ENCODE measurements around the gene CD52.

Gene CD52

DNA sequence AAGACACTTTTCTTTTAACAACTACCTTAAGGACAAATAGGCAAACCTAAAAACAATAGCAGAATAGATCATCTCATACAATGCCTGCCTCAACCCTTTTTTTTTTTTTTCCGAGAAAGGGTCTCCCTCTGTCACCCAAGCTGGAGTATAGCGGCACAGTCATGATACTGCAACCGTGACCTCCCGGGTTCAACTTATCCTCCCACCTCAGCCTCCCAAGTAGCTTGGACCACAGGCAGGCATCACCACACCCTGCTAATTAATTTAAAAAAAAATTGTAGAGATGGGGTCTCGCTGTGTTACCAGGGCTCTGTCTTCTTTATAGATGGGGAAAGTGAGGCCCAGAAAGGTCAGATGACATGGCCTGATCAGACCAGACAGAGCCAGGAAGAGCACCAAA, 29.9 kb upstream of the CD52 start:
- Histone ChIP-seq H3K27ac (no peak overlapping the region), H3K4me2 (ENCODE audit: low read length) (no peak overlapping the region), H3K79me2 (no peaks in the 10 kb centered on the region), H3K4me1 (no peaks in the 10 kb centered on the region), H3K27me3 (ENCODE audit: control insufficient read depth, insufficient read depth, low read length) (no peaks in the 10 kb centered on the region), H3K9ac (no peak overlapping the region), H3K36me3 (ENCODE audit: control insufficient read depth, insufficient read depth, low read length) (no peaks in the 10 kb centered on the region), H3K9me3 (ENCODE audit: control insufficient read depth, low read length) (no peaks in the 10 kb centered on the region), H2AFZ (no peak overlapping the region), H3K4me3 (ENCODE audit: low read depth, low read length) (no peak overlapping the region)
- no peak for TF ChIP-seq CTCF (IDR thresholded peaks at IDR 0.05)

DNA sequence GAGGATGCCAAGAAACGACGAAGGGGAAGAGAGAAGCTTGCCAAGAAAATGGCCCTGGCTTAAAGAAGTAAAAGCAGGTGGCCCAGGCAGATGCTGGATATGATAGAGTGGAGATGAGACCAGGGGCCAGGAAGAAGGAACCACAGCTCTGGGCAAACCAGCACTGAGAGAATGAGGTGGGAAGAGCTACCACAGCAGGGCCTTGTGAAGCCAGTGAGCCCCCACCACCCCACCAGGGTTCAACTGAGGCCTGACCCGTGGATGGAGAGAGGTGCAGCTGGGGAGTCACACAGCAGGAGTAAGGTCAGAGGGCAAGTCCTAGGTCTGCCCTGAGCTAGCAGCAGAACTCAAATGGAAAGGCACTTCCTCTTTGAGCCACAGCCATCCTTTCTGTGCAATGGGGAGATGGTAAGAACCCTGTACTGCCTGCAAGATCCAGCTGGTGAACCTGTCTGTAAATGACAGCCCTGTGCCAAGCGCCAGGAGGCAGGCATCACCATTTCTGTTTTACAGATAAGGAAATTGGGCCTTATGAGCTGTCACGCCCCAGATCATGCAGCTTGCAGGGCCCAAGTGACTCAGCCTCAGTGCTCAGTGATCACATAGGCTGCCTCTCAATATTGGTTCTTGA, 29.3 kb upstream of the CD52 start:
- no peak for TF ChIP-seq CTCF (IDR thresholded peaks at IDR 0.05)
- H3K36me3 ChIP-seq (ENCODE audit: control insufficient read depth, insufficient read depth, low read length) = no peaks in the 10 kb centered on the region
- no peak overlapping the region for H3K9ac ChIP-seq
- H3K9me3 ChIP-seq (ENCODE audit: control insufficient read depth, low read length) = no peaks in the 10 kb centered on the region
- H3K27ac ChIP-seq = no peak overlapping the region
- no peaks in the 10 kb centered on the region for H3K27me3 ChIP-seq (ENCODE audit: control insufficient read depth, insufficient read depth, low read length)
- H3K4me3 ChIP-seq (ENCODE audit: low read depth, low read length) = no peak overlapping the region
- no peaks in the 10 kb centered on the region for H3K4me1 ChIP-seq
- no peak overlapping the region for H2AFZ ChIP-seq
- H3K4me2 ChIP-seq (ENCODE audit: low read length) = no peak overlapping the region
- H3K79me2 ChIP-seq = no peaks in the 10 kb centered on the region

GRCh38 chr1:26289158-26290059, 28.3 kb upstream of the CD52 start:
- H3K4me1 ChIP-seq = no peaks in the 10 kb centered on the region

DNA sequence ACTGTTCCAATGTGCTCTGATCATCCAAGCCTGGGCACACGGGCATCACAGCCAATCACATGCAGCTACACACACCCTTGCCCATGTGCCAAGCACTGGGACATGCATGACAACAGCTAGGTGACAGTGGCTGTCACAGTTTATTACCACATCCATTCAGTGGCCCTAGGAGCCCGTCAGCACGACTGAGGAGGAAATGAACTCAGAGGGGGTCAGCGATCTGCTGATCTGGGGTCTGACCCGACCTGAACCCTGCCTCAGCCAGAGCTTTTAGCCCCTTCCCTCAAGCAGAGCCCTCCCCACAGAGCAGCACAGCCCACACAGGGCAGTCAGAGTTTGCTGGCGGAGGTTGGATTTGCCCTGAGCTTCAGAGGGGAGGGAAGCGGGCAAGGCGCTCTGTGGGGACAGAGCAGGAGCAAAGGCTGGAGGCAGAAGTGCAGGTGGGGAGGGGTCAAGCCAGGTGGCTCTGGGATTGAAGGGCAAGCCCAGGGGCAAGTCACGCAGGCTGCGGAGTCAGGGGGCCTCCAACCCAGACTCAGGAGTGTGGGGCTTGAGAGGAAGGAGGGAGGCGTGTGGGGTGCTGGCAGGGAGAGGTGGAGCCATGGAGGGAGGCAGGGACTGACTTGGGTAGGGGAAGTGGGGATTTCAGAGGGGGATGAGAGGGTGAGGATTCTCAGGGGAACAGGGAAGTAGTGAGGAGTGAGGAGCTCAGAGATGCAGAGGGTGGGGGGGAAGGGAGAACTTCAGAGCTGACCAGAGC, 27.5 kb upstream of the CD52 start:
- Histone ChIP-seq H3K4me3 (ENCODE audit: low read depth, low read length) (no peak overlapping the region), H3K27me3 (ENCODE audit: control insufficient read depth, insufficient read depth, low read length) (no peaks in the 10 kb centered on the region), H3K4me2 (ENCODE audit: low read length) (no peak overlapping the region), H3K9me3 (ENCODE audit: control insufficient read depth, low read length) (no peaks in the 10 kb centered on the region), H3K9ac (no peak overlapping the region), H3K27ac (no peak overlapping the region), H3K36me3 (ENCODE audit: control insufficient read depth, insufficient read depth, low read length) (no peaks in the 10 kb centered on the region), H3K4me1 (no peaks in the 10 kb centered on the region), H3K79me2 (no peaks in the 10 kb centered on the region), H2AFZ (no peak overlapping the region)
- no peak for TF ChIP-seq CTCF (IDR thresholded peaks at IDR 0.05)

More at GRCh38 chr1:26289158-26290059, 28.3 kb upstream of the CD52 start:
- no peaks in the 10 kb centered on the region for H3K9me3 ChIP-seq (ENCODE audit: control insufficient read depth, low read length)
- H3K9ac ChIP-seq = no peak overlapping the region
- TF ChIP-seq CTCF (IDR thresholded peaks at IDR 0.05) = no peak
- H3K36me3 ChIP-seq (ENCODE audit: control insufficient read depth, insufficient read depth, low read length) = no peaks in the 10 kb centered on the region
- H3K4me2 ChIP-seq (ENCODE audit: low read length) = no peak overlapping the region
- H3K27me3 ChIP-seq (ENCODE audit: control insufficient read depth, insufficient read depth, low read length) = no peaks in the 10 kb centered on the region
- no peak overlapping the region for H3K27ac ChIP-seq
- no peaks in the 10 kb centered on the region for H3K79me2 ChIP-seq
- no peak overlapping the region for H3K4me3 ChIP-seq (ENCODE audit: low read depth, low read length)
- no peak overlapping the region for H2AFZ ChIP-seq
